T-helper 1 cell treated with Interleukin-12 subunit alpha and Interleukin-12 subunit beta and Interleukin-4 antibody, amounts not matched to agents 30 ng/mL and 1 ng/mL, for 36 hours (primary cell): ENCODE results near the gene ITPR2. TPM values are rescaled to one million over a fixed set of nuclear protein-coding genes. Genes with fewer than 3 reads are reported as not detected.

Experiments
- intact Hi-C: fragments of 100-400 bp; cut with micrococcal nuclease; formaldehyde crosslinking; loops from one replicate; pipeline ENCODE4 v1.15.1; 2024
- total RNA-seq: library from RNA; stranded (reverse); gene quantifications from 2 replicates; pipeline ENCODE4 v1.2.3, GENCODE V29; 2022

ITPR2 gene
- total RNA-seq, 1 donor from 2014 or later, result 60.9 TPM

- intact Hi-C loops, result loop anchor here (5.0 kb wide), 2 partner anchors 86 to 291 kb away; partner anchors contain the start of genes FGFR1OP2 and INTS13
These were observed 18.2 kb upstream of the ITPR2 start for GRCh38 chr12:26851031-26851809.

GRCh38 chr12:26848156-26848825 is 15.3 kb upstream of the ITPR2 start:
- intact Hi-C loops, result no loop called here

GRCh38 chr12:26847431-26847830 is 14.4 kb upstream of the ITPR2 start:
- intact Hi-C loops, result no loop called here

- intact Hi-C loops, result no loop called here
These were observed 13.4 kb upstream of the ITPR2 start for GRCh38 chr12:26846416-26846815.

- intact Hi-C loops, result no loop called here
These were observed 13.0 kb upstream of the ITPR2 start for GRCh38 chr12:26845984-26846383.

GRCh38 chr12:26845057-26845666 is 12.2 kb upstream of the ITPR2 start:
- intact Hi-C loops, result no loop called here

- intact Hi-C loops, result no loop called here
These were observed 10.3 kb upstream of the ITPR2 start for GRCh38 chr12:26843311-26843710.

GRCh38 chr12:26841085-26841484 is 8.1 kb upstream of the ITPR2 start:
- intact Hi-C loops, result no loop called here

- intact Hi-C loops, result no loop called here
These were observed 6.5 kb upstream of the ITPR2 start for GRCh38 chr12:26839512-26839911.

GRCh38 chr12:26838888-26839416 is 6.0 kb upstream of the ITPR2 start:
- intact Hi-C loops, result no loop called here

- intact Hi-C loops, result no loop called here
These were observed 3.2 kb upstream of the ITPR2 start for GRCh38 chr12:26836201-26836600.

- intact Hi-C loops, result loop anchor here (5.0 kb wide), 3 partner anchors 878 to 1637 kb away; partner anchors contain the start of genes DNAI7, ETFRF1 and MRPS35
These were observed 1.6 kb upstream of the ITPR2 start for GRCh38 chr12:26834503-26835060.

- intact Hi-C loops, result loop anchor here (1.0 to 5.0 kb wide), 11 partner anchors 19 to 1781 kb away; partner anchors contain the start of genes DNAI7, ETFRF1, FGFR1OP2 and MED21
These were observed 923 bp upstream of the ITPR2 start for GRCh38 chr12:26833743-26834490.

GRCh38 chr12:26831951-26832821 is 808 bp downstream of the ITPR2 start:
- intact Hi-C loops, result loop anchor here (1.0 to 5.0 kb wide), 9 partner anchors 21 to 1779 kb away; partner anchors contain the start of genes DNAI7, ETFRF1, MRPS35 and PPFIBP1

- intact Hi-C loops, result loop anchor here (1.0 to 5.0 kb wide), 4 partner anchors 693 to 1634 kb away; partner anchors contain the start of genes DNAI7, ETFRF1, MRPS35 and PPFIBP1
These were observed 2.0 kb downstream of the ITPR2 start for GRCh38 chr12:26830783-26831551.

GRCh38 chr12:26830363-26830762 is 2.6 kb downstream of the ITPR2 start:
- intact Hi-C loops, result loop anchor here (5.0 kb wide), 3 partner anchors 882 to 1633 kb away; partner anchors contain the start of genes DNAI7, ETFRF1 and MRPS35

GRCh38 chr12:26828280-26829073 is 4.5 kb downstream of the ITPR2 start:
- intact Hi-C loops, result no loop called here

- intact Hi-C loops, result no loop called here
These were observed 6.6 kb downstream of the ITPR2 start for GRCh38 chr12:26826437-26826836.
